HepG2 (cell line): Measurements from ENCODE around the gene GPR25. TPM values are rescaled to one million over a fixed set of nuclear protein-coding genes. Genes with fewer than 3 reads are reported as not detected.

Source experiments
- ATAC-seq: fragments of 200-7000 bp; cut with Tn5 transposase; 3 replicates; pipeline ENCODE4 v1.9.1; 2020; ENCODE audit warnings: mild to moderate bottlenecking, moderate library complexity
- BruUV-seq: library from RNA; stranded (reverse); fragments of 400-500 nt; replicated peaks from 2 replicates; lab custom pipeline; 2021; lab: Mats Ljungman, UMichigan
- CTCF ChIA-PET: fragments of 300-600 bp; formaldehyde crosslinking; extraction: SDS; loops from one replicate; lab custom pipeline; 2021; ENCODE audit warnings: low total read pairs, inconsistent platforms, low intra/inter-chr PET ratio; lab: Yijun Ruan, JAX
- POLR2A ChIA-PET: fragments of 350-600 bp; sonication (Branson Sonifier 250); formaldehyde crosslinking; loops from one replicate; lab custom pipeline; 2020; ENCODE audit warnings: antibody characterized with exemption, inconsistent platforms; lab: Yijun Ruan, JAX
- DNase-seq: peaks from one replicate; pipeline ENCODE4 v3.0.0-alpha.2; 2015; ENCODE audit warnings: low spot score
- FAIRE-seq: peaks from 3 replicates; lab custom pipeline; 2011; peaks lifted over from hg19 to GRCh38; lab: Jason Lieb, UNC
- H2AFZ ChIP-seq: one replicate; pipeline ENCODE4 v1.6.1; 2011; ENCODE audit warnings: low read length, inconsistent platforms
- H3K27ac ChIP-seq: fragments of 300-600 bp; 3 replicates; pipeline ENCODE4 v1.8.0; 2011; ENCODE audit warnings: mixed run types, mild to moderate bottlenecking, mixed read lengths, low read length, inconsistent platforms; ENCODE audit not compliant: insufficient read depth; ENCODE audit errors: extremely low read length
- H3K27me3 ChIP-seq, 2 experiments: fragments of 200-600 bp in 1 of 2; 2 replicates in 1 of 2; 3 replicates in 1 of 2; pipeline versions ENCODE4 v1.6.0 to v1.8.0; 2011; ENCODE audit warnings: low read length in 2 of 2, mild to moderate bottlenecking in 2 of 2, moderate library complexity in 2 of 2, inconsistent platforms in 1 of 2; ENCODE audit not compliant: insufficient read depth in 2 of 2, control insufficient read depth in 1 of 2
- H3K36me3 ChIP-seq, 2 experiments: fragments of 200-600 bp in 1 of 2; replicated peaks in 1 of 2; 2 replicates in 1 of 2; 3 replicates in 1 of 2; pipeline versions ENCODE4 v1.5.1 to v1.8.0; 2011; ENCODE audit warnings: low read length in 2 of 2, inconsistent platforms in 1 of 2; ENCODE audit not compliant: insufficient read depth in 2 of 2, control insufficient read depth in 1 of 2
- H3K4me1 ChIP-seq: 2 replicates; pipeline ENCODE4 v1.5.1; 2012; ENCODE audit warnings: low read length, inconsistent platforms; ENCODE audit not compliant: insufficient read depth
- H3K4me2 ChIP-seq: 2 replicates; pipeline ENCODE4 v1.6.0; 2011; ENCODE audit warnings: low read depth, low read length, inconsistent platforms
- H3K4me3 ChIP-seq, 3 experiments: fragments of 200-600 bp in 1 of 3; sonication (generic), shearing (Covaris generic) in 1 of 3; replicated peaks in 1 of 3; 2 replicates each; pipeline ENCODE4 v1.5.1; 2011 to 2016; ENCODE audit warnings: low read length in 3 of 3, inconsistent platforms in 2 of 3, low read depth in 2 of 3, mild to moderate bottlenecking in 2 of 3, control low read depth in 1 of 3, mixed read lengths in 1 of 3; ENCODE audit not compliant: insufficient read depth in 1 of 3
- H3K79me2 ChIP-seq: one replicate; pipeline ENCODE4 v1.6.1; 2011; ENCODE audit warnings: low read length, inconsistent platforms; ENCODE audit not compliant: insufficient read depth
- H3K9ac ChIP-seq: 2 replicates; pipeline ENCODE4 v1.6.0; 2011; ENCODE audit warnings: mild to moderate bottlenecking, low read depth, low read length, inconsistent platforms; ENCODE audit not compliant: insufficient read depth
- H3K9me3 ChIP-seq: 2 replicates; pipeline ENCODE4 v1.5.1; 2012; ENCODE audit warnings: mild to moderate bottlenecking, low read length
- H4K20me1 ChIP-seq: 2 replicates; pipeline ENCODE4 v1.6.0; 2011; ENCODE audit warnings: inconsistent platforms, mild to moderate bottlenecking, low read length, moderate library complexity; ENCODE audit not compliant: insufficient read depth
- BCL6 ChIP-seq: IDR thresholded peaks from 2 replicates; pipeline ENCODE4 v1.6.1; 2016; ENCODE audit warnings: missing genetic modification reagents, missing compliant biosample characterization
- FOXA1 ChIP-seq, 2 experiments: fragments of 450-650 bp in 1 of 2; sonication (generic) in 1 of 2; formaldehyde crosslinking in 1 of 2; IDR thresholded peaks; 2 replicates each; pipeline versions ENCODE4 v1.4.0 to v1.6.1; 2016 to 2020; ENCODE audit warnings: missing genetic modification reagents in 1 of 2
- HNRNPLL ChIP-seq: fragments of 200-400 bp; formaldehyde crosslinking; IDR thresholded peaks from 2 replicates; pipeline ENCODE4 v1.6.1; 2017; ENCODE audit warnings: mild to moderate bottlenecking, low read depth, low read length; ENCODE audit not compliant: poor library complexity, severe bottlenecking
- ZBTB20 ChIP-seq: sonication (generic); formaldehyde crosslinking; IDR thresholded peaks from 2 replicates; pipeline ENCODE4 v1.8.1; 2023; ENCODE audit warnings: missing genetic modification reagents, low read depth, mild to moderate bottlenecking, borderline replicate concordance
- ZBTB21 ChIP-seq: sonication (generic); formaldehyde crosslinking; IDR thresholded peaks from 2 replicates; pipeline ENCODE4 v1.4.0; 2020; ENCODE audit warnings: missing genetic modification reagents
- ZEB1 ChIP-seq: IDR thresholded peaks from 2 replicates; pipeline ENCODE4 v1.6.1; 2012; ENCODE audit warnings: mild to moderate bottlenecking, low read depth, inconsistent platforms; ENCODE audit not compliant: insufficient replicate concordance
- ZNF292 ChIP-seq: sonication (generic); formaldehyde crosslinking; IDR thresholded peaks from 2 replicates; pipeline ENCODE4 v1.8.1; 2022; ENCODE audit warnings: mild to moderate bottlenecking, low read depth, missing genetic modification reagents, borderline replicate concordance
- ZNF317 ChIP-seq: sonication (generic); formaldehyde crosslinking; IDR thresholded peaks from 2 replicates; pipeline ENCODE4 v1.5.0; 2020; ENCODE audit warnings: mild to moderate bottlenecking, missing genetic modification reagents
- ZNF326 ChIP-seq: sonication (generic); formaldehyde crosslinking; IDR thresholded peaks from 2 replicates; pipeline ENCODE4 v1.4.0; 2020; ENCODE audit warnings: missing genetic modification reagents, borderline replicate concordance
- ZNF563 ChIP-seq: sonication (generic); formaldehyde crosslinking; IDR thresholded peaks from 2 replicates; pipeline ENCODE4 v1.8.0; 2022; ENCODE audit warnings: mild to moderate bottlenecking, moderate library complexity, missing genetic modification reagents
- ZNF720 ChIP-seq: sonication (generic); formaldehyde crosslinking; IDR thresholded peaks from 2 replicates; pipeline ENCODE4 v1.4.0; 2020; ENCODE audit warnings: missing genetic modification reagents
- ZNF780A ChIP-seq: sonication (generic); formaldehyde crosslinking; IDR thresholded peaks from 2 replicates; pipeline ENCODE4 v1.8.0; 2022; ENCODE audit warnings: mild to moderate bottlenecking, missing genetic modification reagents, moderate library complexity
- WGBS: methylation state at CpG from one replicate; pipeline ENCODE4 v1.1.6; 2017; ENCODE audit warnings: low lambda C conversion rate; 5-methylcytosine and 5-hydroxymethylcytosine counted together
- in situ Hi-C: cut with HindIII; loops from 2 replicates; pipeline ENCODE4 v1.10.0; 2017; ENCODE audit warnings: low pct_unique_long_range_greater_than_20kb; ENCODE audit not compliant: extremely low pct_ligation_motif_present
- intact Hi-C: fragments of 100-400 bp; cut with micrococcal nuclease; formaldehyde crosslinking; loops from one replicate; pipeline ENCODE4 v1.10.0; 2022; ENCODE audit not compliant: unreplicated experiment
- polyA plus RNA-seq, 8 experiments: library from polyadenylated mRNA; depleted of rRNA in 3 of 8; stranded (reverse) in 7 of 8; unstranded in 1 of 8; fragments of >200 nt; fragmentation: Illumina TruSeq in 4 of 8; extraction: Trizol in 4 of 8; gene quantifications; 2 replicates each; pipeline versions ENCODE4 v1.2.1 to v1.2.3, GENCODE V29; 2011 to 2016; ENCODE audit warnings: low read depth in 4 of 8, missing spikeins in 1 of 8, mixed read lengths in 1 of 8; ENCODE audit not compliant: insufficient read depth in 1 of 8
- total RNA-seq, 5 experiments: library from RNA; depleted of rRNA; stranded (reverse); fragments of >200 nt; fragmentation: Illumina TruSeq; extraction: Trizol; gene quantifications; 2 replicates each; pipeline ENCODE4 v1.2.3, GENCODE V29; 2016; ENCODE audit warnings: low read depth in 1 of 5
- TF ChIP-seq, protein P1 (sequence below): sonication (generic); formaldehyde crosslinking; IDR thresholded peaks from 2 replicates; pipeline ENCODE4 v1.4.0; 2020; ENCODE audit warnings: missing genetic modification reagents
- TF ChIP-seq, protein P2 (sequence below): sonication (generic); formaldehyde crosslinking; IDR thresholded peaks from 2 replicates; pipeline ENCODE4 v1.8.1; 2023; ENCODE audit warnings: mild to moderate bottlenecking, missing genetic modification reagents
- TF ChIP-seq, protein P3 (sequence below): IDR thresholded peaks from 2 replicates; pipeline ENCODE4 v1.6.1; 2012; ENCODE audit warnings: low read length, improper control_type of control experiment

Gene GPR25
- total and polyA plus RNA-seq, 2 of the 13 experiments (the other 11 are each of a cell fraction or from before 2014, with no cell fraction given) = not detected

DNA sequence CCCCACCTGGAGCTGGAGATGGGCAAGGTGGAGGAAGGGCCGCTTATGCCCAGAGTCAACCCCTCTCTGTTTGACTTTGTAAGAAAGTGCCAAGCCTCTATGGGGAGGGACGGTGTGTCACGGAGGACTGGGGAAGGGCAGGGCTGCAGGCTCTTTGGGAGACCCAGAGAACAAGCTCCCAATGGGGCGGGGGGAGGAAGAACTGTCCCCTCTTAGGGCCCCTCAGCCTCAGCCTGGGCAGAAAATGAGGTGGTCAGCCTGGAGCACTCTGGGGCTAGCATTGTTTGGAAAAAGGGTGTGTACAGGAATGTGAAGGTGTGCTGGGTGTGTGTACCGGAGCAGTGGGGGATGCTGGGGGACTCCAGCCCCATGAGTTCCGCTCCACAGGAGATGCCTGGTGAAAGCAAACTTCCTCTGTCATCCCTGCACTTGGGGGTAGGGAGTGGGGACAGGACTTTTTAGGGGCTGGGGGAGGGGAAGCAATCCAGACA is 20.7 kb downstream of the GPR25 start:
- in situ Hi-C loops = loop anchor here (5.0 kb wide), 2 partner anchors 79 to 149 kb away; no protein-coding TSS in a partner anchor
- H3K79me2 ChIP-seq = peaks cover 19% of the 10 kb centered on the region
- no peak for DNase-seq
- H3K9me3 ChIP-seq = no peaks in the 10 kb centered on the region
- H3K4me1 ChIP-seq = peaks cover 92% of the 10 kb centered on the region
- H3K9ac ChIP-seq = no peak overlapping the region
- no peak for FAIRE-seq
- no peaks in the 10 kb centered on the region for H3K36me3 ChIP-seq
- peak overlapping the region in 2 of 3 experiments; percentile 5 to 26; a peak in 2 of 6 replicates for H3K4me3 ChIP-seq
- H3K27me3 ChIP-seq = no peaks in the 10 kb centered on the region
- no peak for ATAC-seq
- H2AFZ ChIP-seq = no peak overlapping the region
- WGBS = 34% methylated on average over 6 of the region's 6 CpGs
- BruUV-seq = no TSS peak
- POLR2A ChIA-PET = interaction anchor here (0.9 to 3.7 kb wide), 3 partner anchors 11 to 24 kb away, joined by 3 to 34 read pairs (median 6); no protein-coding TSS in a partner anchor
- H3K27ac ChIP-seq = peak overlapping the region; percentile 32
- CTCF ChIA-PET = no interaction called here
- intact Hi-C loops = loop anchor here (5.0 to 10.0 kb wide), 2 partner anchors 129 to 221 kb away; partner anchors contain the start of genes CACNA1S and KIF21B
- peak overlapping the region; percentile 87 for H3K4me2 ChIP-seq
- H4K20me1 ChIP-seq = no peaks in the 10 kb centered on the region
- no peak for TF ChIP-seq ZNF720 (CRISPR knock-in tag)
- no peak for TF ChIP-seq ZNF780A (CRISPR knock-in tag)
- TF ChIP-seq ZNF563 (CRISPR knock-in tag) = no peak
- TF ChIP-seq, protein P1, sequence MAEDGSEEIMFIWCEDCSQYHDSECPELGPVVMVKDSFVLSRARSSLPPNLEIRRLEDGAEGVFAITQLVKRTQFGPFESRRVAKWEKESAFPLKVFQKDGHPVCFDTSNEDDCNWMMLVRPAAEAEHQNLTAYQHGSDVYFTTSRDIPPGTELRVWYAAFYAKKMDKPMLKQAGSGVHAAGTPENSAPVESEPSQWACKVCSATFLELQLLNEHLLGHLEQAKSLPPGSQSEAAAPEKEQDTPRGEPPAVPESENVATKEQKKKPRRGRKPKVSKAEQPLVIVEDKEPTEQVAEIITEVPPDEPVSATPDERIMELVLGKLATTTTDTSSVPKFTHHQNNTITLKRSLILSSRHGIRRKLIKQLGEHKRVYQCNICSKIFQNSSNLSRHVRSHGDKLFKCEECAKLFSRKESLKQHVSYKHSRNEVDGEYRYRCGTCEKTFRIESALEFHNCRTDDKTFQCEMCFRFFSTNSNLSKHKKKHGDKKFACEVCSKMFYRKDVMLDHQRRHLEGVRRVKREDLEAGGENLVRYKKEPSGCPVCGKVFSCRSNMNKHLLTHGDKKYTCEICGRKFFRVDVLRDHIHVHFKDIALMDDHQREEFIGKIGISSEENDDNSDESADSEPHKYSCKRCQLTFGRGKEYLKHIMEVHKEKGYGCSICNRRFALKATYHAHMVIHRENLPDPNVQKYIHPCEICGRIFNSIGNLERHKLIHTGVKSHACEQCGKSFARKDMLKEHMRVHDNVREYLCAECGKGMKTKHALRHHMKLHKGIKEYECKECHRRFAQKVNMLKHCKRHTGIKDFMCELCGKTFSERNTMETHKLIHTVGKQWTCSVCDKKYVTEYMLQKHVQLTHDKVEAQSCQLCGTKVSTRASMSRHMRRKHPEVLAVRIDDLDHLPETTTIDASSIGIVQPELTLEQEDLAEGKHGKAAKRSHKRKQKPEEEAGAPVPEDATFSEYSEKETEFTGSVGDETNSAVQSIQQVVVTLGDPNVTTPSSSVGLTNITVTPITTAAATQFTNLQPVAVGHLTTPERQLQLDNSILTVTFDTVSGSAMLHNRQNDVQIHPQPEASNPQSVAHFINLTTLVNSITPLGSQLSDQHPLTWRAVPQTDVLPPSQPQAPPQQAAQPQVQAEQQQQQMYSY (CRISPR knock-in tag) = no peak
- TF ChIP-seq HNRNPLL = no peak
- no peak for TF ChIP-seq ZNF326 (CRISPR knock-in tag)
- 0 out of 2 replicates have a peak, but pooled peaks have one; percentile 28 for TF ChIP-seq BCL6 (CRISPR knock-in tag)
- TF ChIP-seq, protein P2, sequence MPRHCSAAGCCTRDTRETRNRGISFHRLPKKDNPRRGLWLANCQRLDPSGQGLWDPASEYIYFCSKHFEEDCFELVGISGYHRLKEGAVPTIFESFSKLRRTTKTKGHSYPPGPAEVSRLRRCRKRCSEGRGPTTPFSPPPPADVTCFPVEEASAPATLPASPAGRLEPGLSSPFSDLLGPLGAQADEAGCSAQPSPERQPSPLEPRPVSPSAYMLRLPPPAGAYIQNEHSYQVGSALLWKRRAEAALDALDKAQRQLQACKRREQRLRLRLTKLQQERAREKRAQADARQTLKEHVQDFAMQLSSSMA = no peak
- TF ChIP-seq ZNF292 (CRISPR knock-in tag) = no peak
- TF ChIP-seq ZNF317 (CRISPR knock-in tag) = no peak
- no peak for TF ChIP-seq ZBTB20
- TF ChIP-seq, protein P3, sequence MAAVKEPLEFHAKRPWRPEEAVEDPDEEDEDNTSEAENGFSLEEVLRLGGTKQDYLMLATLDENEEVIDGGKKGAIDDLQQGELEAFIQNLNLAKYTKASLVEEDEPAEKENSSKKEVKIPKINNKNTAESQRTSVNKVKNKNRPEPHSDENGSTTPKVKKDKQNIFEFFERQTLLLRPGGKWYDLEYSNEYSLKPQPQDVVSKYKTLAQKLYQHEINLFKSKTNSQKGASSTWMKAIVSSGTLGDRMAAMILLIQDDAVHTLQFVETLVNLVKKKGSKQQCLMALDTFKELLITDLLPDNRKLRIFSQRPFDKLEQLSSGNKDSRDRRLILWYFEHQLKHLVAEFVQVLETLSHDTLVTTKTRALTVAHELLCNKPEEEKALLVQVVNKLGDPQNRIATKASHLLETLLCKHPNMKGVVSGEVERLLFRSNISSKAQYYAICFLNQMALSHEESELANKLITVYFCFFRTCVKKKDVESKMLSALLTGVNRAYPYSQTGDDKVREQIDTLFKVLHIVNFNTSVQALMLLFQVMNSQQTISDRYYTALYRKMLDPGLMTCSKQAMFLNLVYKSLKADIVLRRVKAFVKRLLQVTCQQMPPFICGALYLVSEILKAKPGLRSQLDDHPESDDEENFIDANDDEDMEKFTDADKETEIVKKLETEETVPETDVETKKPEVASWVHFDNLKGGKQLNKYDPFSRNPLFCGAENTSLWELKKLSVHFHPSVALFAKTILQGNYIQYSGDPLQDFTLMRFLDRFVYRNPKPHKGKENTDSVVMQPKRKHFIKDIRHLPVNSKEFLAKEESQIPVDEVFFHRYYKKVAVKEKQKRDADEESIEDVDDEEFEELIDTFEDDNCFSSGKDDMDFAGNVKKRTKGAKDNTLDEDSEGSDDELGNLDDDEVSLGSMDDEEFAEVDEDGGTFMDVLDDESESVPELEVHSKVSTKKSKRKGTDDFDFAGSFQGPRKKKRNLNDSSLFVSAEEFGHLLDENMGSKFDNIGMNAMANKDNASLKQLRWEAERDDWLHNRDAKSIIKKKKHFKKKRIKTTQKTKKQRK = no peak
- no peak for TF ChIP-seq ZBTB21 (CRISPR knock-in tag)
- TF ChIP-seq ZEB1 = peak; percentile 69
- no peak for TF ChIP-seq FOXA1 (IDR thresholded peaks at IDR 0.05)
- peak; percentile 16; the same call in 1 of the 2 replicates for TF ChIP-seq FOXA1 (CRISPR knock-in tag; IDR thresholded peaks at IDR 0.05)
